GM19372 (cell line): Measurements from ENCODE around the gene CEP104.

Experiments
- ATAC-seq: cut with Tn5 transposase; IDR thresholded peaks from one replicate; pipeline ENCODE4 v1.9.1; 2021; ENCODE audit warnings: mild to moderate bottlenecking, low read depth, moderate library complexity; ENCODE audit not compliant: unreplicated experiment

CEP104 gene

GRCh38 chr1:3785045-3785444 lies 72.0 kb downstream of the CEP104 start:
- ATAC-seq = no peak

- no peak for ATAC-seq
Observed at GRCh38 chr1:3783651-3784474, 73.1 kb downstream of the CEP104 start.

- ATAC-seq = no peak
Observed at GRCh38 chr1:3780901-3781300, 76.1 kb downstream of the CEP104 start.

GRCh38 chr1:3779912-3780416 lies 77.0 kb downstream of the CEP104 start:
- ATAC-seq = no peak

GRCh38 chr1:3779265-3779911 lies 77.6 kb downstream of the CEP104 start:
- ATAC-seq = no peak

GRCh38 chr1:3778590-3779264 lies 78.3 kb downstream of the CEP104 start:
- ATAC-seq = no peak

GRCh38 chr1:3777647-3778589 lies 79.1 kb downstream of the CEP104 start:
- no peak for ATAC-seq

GRCh38 chr1:3777078-3777547 lies 79.9 kb downstream of the CEP104 start:
- ATAC-seq = no peak

GRCh38 chr1:3776231-3776961 lies 80.6 kb downstream of the CEP104 start:
- ATAC-seq = no peak

- ATAC-seq = no peak
Observed at GRCh38 chr1:3775490-3776230, 81.4 kb downstream of the CEP104 start.

- no peak for ATAC-seq
Observed at GRCh38 chr1:3774946-3775489, 82.0 kb downstream of the CEP104 start.

- ATAC-seq = no peak
Observed at GRCh38 chr1:3774276-3774945, 82.6 kb downstream of the CEP104 start.

- no peak for ATAC-seq
Observed at GRCh38 chr1:3773572-3774275, 83.3 kb downstream of the CEP104 start.

GRCh38 chr1:3772715-3773571 lies 84.1 kb downstream of the CEP104 start, which contains the start of gene SMIM1:
SMIM1 (plus strand) TSS chr1:3772749; CDS start chr1:3775374, 2,625 bp downstream.
- ATAC-seq = peak; percentile 11

GRCh38 chr1:3772027-3772714 lies 84.8 kb downstream of the CEP104 start:
- peak; percentile 67 for ATAC-seq
